WI38 (cell line): ENCODE data around the gene HDAC4.
"Not testable (repeated sequence)": the region's sequence is repeated elsewhere in the genome, so short reads cannot be mapped to it uniquely, and the experiment has no call there.

Source experiments
- H3K4me3 ChIP-seq: 2 replicates; pipeline ENCODE4 v1.5.1; 2011; ENCODE audit warnings: low read depth, mild to moderate bottlenecking, control low read depth, low read length
- CTCF ChIP-seq: IDR thresholded peaks from 2 replicates; pipeline ENCODE4 v1.5.1; 2012; ENCODE audit warnings: low read depth, mild to moderate bottlenecking, control low read depth, low read length

Gene HDAC4

GRCh38 chr2:239400596-239401066, at the start of gene HDAC4:
TSS of gene HDAC4 (minus strand) at chr2:239401020. CDS start at chr2:239352699, 48,321 bp downstream.
- TF ChIP-seq CTCF = no peak
- peak within 1 kb of the TSS; percentile 69 for H3K4me3 ChIP-seq

GRCh38 chr2:239449468-239449867, 48.6 kb upstream of the HDAC4 start:
- H3K4me3 ChIP-seq = not testable (repeated sequence)

GRCh38 chr2:239445771-239446524, 45.1 kb upstream of the HDAC4 start:
- H3K4me3 ChIP-seq = no peak overlapping the region
- no peak for TF ChIP-seq CTCF

- TF ChIP-seq CTCF = no peak
- H3K4me3 ChIP-seq = no peak overlapping the region
These were observed 44.1 kb upstream of the HDAC4 start for GRCh38 chr2:239444626-239445577.

GRCh38 chr2:239443666-239444567, 43.1 kb upstream of the HDAC4 start:
- TF ChIP-seq CTCF = no peak
- no peak overlapping the region for H3K4me3 ChIP-seq

GRCh38 chr2:239443102-239443620, 42.3 kb upstream of the HDAC4 start:
- no peak for TF ChIP-seq CTCF
- no peak overlapping the region for H3K4me3 ChIP-seq

GRCh38 chr2:239442192-239442591, 41.4 kb upstream of the HDAC4 start:
- no peak for TF ChIP-seq CTCF
- H3K4me3 ChIP-seq = no peak overlapping the region
